Neural cell (in vitro differentiated cells): ENCODE measurements around the gene ERICH4. TPM values are rescaled to one million over a fixed set of nuclear protein-coding genes. Genes with fewer than 3 reads are reported as not detected.

Experiments used
- H2AFZ ChIP-seq: fragments of 200-600, 300-800 bp; sonication (generic), shearing (Covaris generic); 2 replicates; pipeline ENCODE4 v1.6.0; 2014; ENCODE audit warnings: low read depth, mild to moderate bottlenecking, antibody characterized with exemption, low read length, moderate library complexity
- H3F3A ChIP-seq: fragments of 200-600 bp; shearing (Covaris generic); 2 replicates; pipeline ENCODE4 v1.6.1; 2016; ENCODE audit warnings: mild to moderate bottlenecking, moderate library complexity, mixed read lengths, antibody characterized with exemption, low read length; ENCODE audit not compliant: insufficient read depth, poor library complexity, severe bottlenecking
- H3K27ac ChIP-seq: fragments of 200-600, 300-800 bp; sonication (generic), shearing (Covaris generic); 2 replicates; pipeline ENCODE4 v1.5.1; 2014; ENCODE audit warnings: mild to moderate bottlenecking, low read length, moderate library complexity
- H3K27me3 ChIP-seq: fragments of 300-800, 200-600 bp; sonication (generic), shearing (Covaris generic); 2 replicates; pipeline ENCODE4 v1.6.0; 2014; ENCODE audit warnings: mild to moderate bottlenecking, low read depth, low read length, moderate library complexity; ENCODE audit not compliant: insufficient read depth
- H3K36me3 ChIP-seq: fragments of 300-800, 200-600 bp; sonication (generic), shearing (Covaris generic); 2 replicates; pipeline ENCODE4 v1.5.1; 2014; ENCODE audit warnings: mild to moderate bottlenecking, antibody characterized with exemption, low read length, moderate library complexity; ENCODE audit not compliant: insufficient read depth
- H3K4me2 ChIP-seq: fragments of 300-800, 200-600 bp; sonication (generic), shearing (Covaris generic); 2 replicates; pipeline ENCODE4 v1.6.0; 2014; ENCODE audit warnings: mild to moderate bottlenecking, low read length
- H3K4me3 ChIP-seq: fragments of 300-800, 200-600 bp; sonication (generic), shearing (Covaris generic); 2 replicates; pipeline ENCODE4 v1.5.1; 2014; ENCODE audit warnings: mild to moderate bottlenecking, low read length, moderate library complexity
- H3K79me2 ChIP-seq: fragments of 200-600 bp; shearing (Covaris generic); replicated peaks from 2 replicates; pipeline ENCODE4 v1.6.0; 2014; ENCODE audit warnings: mild to moderate bottlenecking, low read length, moderate library complexity; ENCODE audit not compliant: insufficient read depth
- H3K9ac ChIP-seq: fragments of 300-800, 200-600 bp; sonication (generic), shearing (Covaris generic); 2 replicates; pipeline ENCODE4 v1.6.1; 2016; ENCODE audit warnings: mild to moderate bottlenecking, low read length, mixed read lengths
- H3K9me2 ChIP-seq: fragments of 200-600 bp; shearing (Covaris generic); 2 replicates; pipeline ENCODE4 v1.6.1; 2016; ENCODE audit warnings: mild to moderate bottlenecking, low read length, mixed read lengths; ENCODE audit not compliant: insufficient read depth
- H3K9me3 ChIP-seq: fragments of 200-600, 300-800 bp; sonication (generic), shearing (Covaris generic); 2 replicates; pipeline ENCODE4 v1.6.1; 2016; ENCODE audit warnings: mild to moderate bottlenecking, mixed run types, low read length, moderate library complexity, mixed read lengths
- H4K20me1 ChIP-seq: fragments of 200-600 bp; shearing (Covaris generic); 2 replicates; pipeline ENCODE4 v1.6.1; 2016; ENCODE audit warnings: mild to moderate bottlenecking, mixed run types; ENCODE audit not compliant: insufficient read depth
- MXI1 ChIP-seq: fragments of 450-650 bp; conservative IDR thresholded peaks from 2 replicates; pipeline ENCODE4 v1.6.1; 2014; ENCODE audit warnings: antibody characterized with exemption, mild to moderate bottlenecking; ENCODE audit not compliant: poor library complexity, severe bottlenecking
- polyA plus RNA-seq: library from polyadenylated mRNA; depleted of rRNA; stranded (reverse); fragments of >200 nt; gene quantifications from 2 replicates; pipeline ENCODE4 v1.2.3, GENCODE V29; 2014
- small RNA-seq, 3 experiments: library from RNA; depleted of rRNA; stranded (forward); fragments of <200 nt; gene quantifications; one replicate each; pipeline ENCODE3, GENCODE V24; 2012

Gene ERICH4
- polyA plus RNA-seq, 1 donor from 2014 or later: not detected

- no peaks in the 10 kb centered on the region for H3K9me3 ChIP-seq
- H2AFZ ChIP-seq: no peak overlapping the region
- no peak overlapping the region for H3K27ac ChIP-seq
- no peak overlapping the region for H3K4me3 ChIP-seq
- no peaks in the 10 kb centered on the region for H4K20me1 ChIP-seq
- H3K9me2 ChIP-seq: no peaks in the 10 kb centered on the region
- no peak overlapping the region for H3K9ac ChIP-seq
- no peaks in the 10 kb centered on the region for H3K27me3 ChIP-seq
- no peaks in the 10 kb centered on the region for H3K36me3 ChIP-seq
- H3K4me2 ChIP-seq: no peak overlapping the region
- H3K79me2 ChIP-seq: no peaks in the 10 kb centered on the region
- no peak for TF ChIP-seq MXI1
- no peaks in the 10 kb centered on the region for H3F3A ChIP-seq
Observed at GRCh38 chr19:41492843-41493242, 49.9 kb downstream of the ERICH4 start.

Small RNA genes lying within 50 kb of the gene (small RNA-seq; reads per million reads assigned to genes)
- 0 reads per million in 3 experiments for gene RF00017

Other genes with a start within 250 kb of the ERICH4 start
- not detected in 2 replicates for gene CYP2S1, start 249.9 kb upstream of the ERICH4 start, polyA plus RNA-seq
- 0.10 TPM in 1 of 2 replicates, not detected in the other for gene AXL, start 223.9 kb upstream of the ERICH4 start, polyA plus RNA-seq
- 34.6 and 38.3 TPM in 2 replicates for gene HNRNPUL1, start 178.8 kb upstream of the ERICH4 start, polyA plus RNA-seq
- 4.9 and 5.5 TPM in 2 replicates for gene CCDC97, start 133.0 kb upstream of the ERICH4 start, polyA plus RNA-seq
- gene TGFB1, start 89.2 kb upstream of the ERICH4 start, polyA plus RNA-seq: 0.10 TPM in 1 of 2 replicates, not detected in the other
- 13.2 and 15.9 TPM in 2 replicates for gene B9D2, start 79.0 kb upstream of the ERICH4 start, polyA plus RNA-seq
- gene TMEM91, start 66.6 kb upstream of the ERICH4 start, polyA plus RNA-seq: 22.1 and 24.4 TPM in 2 replicates
- gene EXOSC5, start 45.8 kb upstream of the ERICH4 start, polyA plus RNA-seq: 42.0 and 45.2 TPM in 2 replicates
- gene BCKDHA, start 45.3 kb upstream of the ERICH4 start, polyA plus RNA-seq: 51.2 and 51.9 TPM in 2 replicates
- not detected in 2 replicates for gene B3GNT8, start 15.8 kb upstream of the ERICH4 start, polyA plus RNA-seq
- 59.8 and 62.2 TPM in 2 replicates for gene DMAC2, start 3.2 kb upstream of the ERICH4 start, polyA plus RNA-seq
- 0.90 and 2.9 TPM in 2 replicates for gene CEACAM21, start 133.0 kb downstream of the ERICH4 start, polyA plus RNA-seq
- gene CEACAM4, start 183.9 kb downstream of the ERICH4 start, polyA plus RNA-seq: not detected in 2 replicates
- gene CEACAM7, start 245.1 kb downstream of the ERICH4 start, polyA plus RNA-seq: not detected in 2 replicates